Trophoblast cell (in vitro differentiated cells and primary cell): ENCODE results near the gene KLHL6.

ENCODE experiments used
- DNase-seq, 2 donors: peaks; one replicate each; pipeline ENCODE4 v3.0.0-alpha.2; 2016
- H2AFZ ChIP-seq: 2 replicates; pipeline ENCODE4 v1.6.1; 2013; ENCODE audit warnings: low read length, moderate library complexity, mild to moderate bottlenecking; ENCODE audit not compliant: insufficient read depth, poor library complexity
- H2AK5ac ChIP-seq: 2 replicates; pipeline ENCODE4 v1.6.1; 2013; ENCODE audit warnings: mild to moderate bottlenecking, low read length
- H2BK120ac ChIP-seq: 2 replicates; pipeline ENCODE4 v1.6.1; 2013; ENCODE audit warnings: low read length, mild to moderate bottlenecking, moderate library complexity; ENCODE audit not compliant: insufficient read depth, poor library complexity
- H2BK12ac ChIP-seq: 2 replicates; pipeline ENCODE4 v1.6.1; 2013; ENCODE audit warnings: mild to moderate bottlenecking, low read length, moderate library complexity
- H2BK5ac ChIP-seq: 2 replicates; pipeline ENCODE4 v1.6.1; 2013; ENCODE audit warnings: low read length, low read depth, moderate library complexity, mild to moderate bottlenecking; ENCODE audit not compliant: poor library complexity
- H3K14ac ChIP-seq: 2 replicates; pipeline ENCODE4 v1.6.1; 2013; ENCODE audit warnings: mild to moderate bottlenecking, low read length
- H3K18ac ChIP-seq: 2 replicates; pipeline ENCODE4 v1.6.1; 2013; ENCODE audit warnings: mild to moderate bottlenecking, low read length
- H3K23ac ChIP-seq: 2 replicates; pipeline ENCODE4 v1.6.1; 2013; ENCODE audit warnings: low read length
- H3K27ac ChIP-seq: 2 replicates; pipeline ENCODE4 v1.5.1; 2013; ENCODE audit warnings: low read depth, mild to moderate bottlenecking, inconsistent platforms, low read length, moderate library complexity
- H3K27me3 ChIP-seq: 2 replicates; pipeline ENCODE4 v1.6.1; 2013; ENCODE audit warnings: inconsistent platforms, mild to moderate bottlenecking, low read length, moderate library complexity; ENCODE audit not compliant: insufficient read depth
- H3K36me3 ChIP-seq, 2 experiments: 1 replicate in 1 of 2; 2 replicates in 1 of 2; pipeline ENCODE4 v1.6.1; 2013; ENCODE audit warnings: low read length in 2 of 2, mild to moderate bottlenecking in 2 of 2, moderate library complexity in 1 of 2; ENCODE audit not compliant: insufficient read depth in 2 of 2, control insufficient read depth in 1 of 2
- H3K4ac ChIP-seq: 2 replicates; pipeline ENCODE4 v1.6.1; 2013; ENCODE audit warnings: low read depth, mild to moderate bottlenecking, low read length, moderate library complexity
- H3K4me1 ChIP-seq, 2 experiments: 1 replicate in 1 of 2; 2 replicates in 1 of 2; pipeline ENCODE4 v1.6.1; 2013; ENCODE audit warnings: low read length in 2 of 2, mild to moderate bottlenecking in 2 of 2, moderate library complexity in 1 of 2; ENCODE audit not compliant: insufficient read depth in 2 of 2, control insufficient read depth in 1 of 2
- H3K4me2 ChIP-seq: 2 replicates; pipeline ENCODE4 v1.6.1; 2013; ENCODE audit warnings: inconsistent platforms, mild to moderate bottlenecking, low read length, moderate library complexity
- H3K4me3 ChIP-seq: 2 replicates; pipeline ENCODE4 v1.5.1; 2013; ENCODE audit warnings: mild to moderate bottlenecking, low read depth, low read length, inconsistent platforms
- H3K79me1 ChIP-seq: one replicate; pipeline ENCODE4 v1.6.1; 2013; ENCODE audit warnings: low read length
- H3K79me2 ChIP-seq: 2 replicates; pipeline ENCODE4 v1.6.1; 2013; ENCODE audit warnings: low read length, mild to moderate bottlenecking; ENCODE audit not compliant: control insufficient read depth, insufficient read depth, poor library complexity
- H3K9ac ChIP-seq: 2 replicates; pipeline ENCODE4 v1.6.1; 2013; ENCODE audit warnings: mild to moderate bottlenecking, low read length
- H3K9me3 ChIP-seq: 2 replicates; pipeline ENCODE4 v1.6.1; 2013; ENCODE audit warnings: low read depth, mild to moderate bottlenecking, control low read depth, inconsistent platforms, low read length; ENCODE audit not compliant: insufficient read depth
- H4K12ac ChIP-seq: 2 replicates; pipeline ENCODE4 v1.6.1; 2013; ENCODE audit warnings: low read depth, mild to moderate bottlenecking, low read length, moderate library complexity
- H4K8ac ChIP-seq: 2 replicates; pipeline ENCODE4 v1.6.1; 2013; ENCODE audit warnings: low read depth, mild to moderate bottlenecking, low read length, moderate library complexity
- H4K91ac ChIP-seq: one replicate; pipeline ENCODE4 v1.6.1; 2013; ENCODE audit warnings: low read depth, mild to moderate bottlenecking, low read length, moderate library complexity
- WGBS: extraction: QIAGEN DNeasy Blood & Tissue Kit; methylation state at CpG from one replicate; pipeline ENCODE4 v1.1.7; 2013; ENCODE audit warnings: missing lambda C conversion rate; ENCODE audit not compliant: insufficient read length, insufficient coverage; ENCODE audit errors: extremely low coverage; 5-methylcytosine and 5-hydroxymethylcytosine counted together

The KLHL6 gene

GRCh38 chr3:183556722-183557121 is 1.2 kb upstream of the KLHL6 start:
- Histone ChIP-seq H4K91ac (no peak overlapping the region), H3K14ac (no peak overlapping the region), H3K27ac (no peak overlapping the region), H2BK120ac (no peak overlapping the region), H3K9me3 (no peaks in the 10 kb centered on the region), H3K79me1 (no peaks in the 10 kb centered on the region), H3K36me3 (no peaks in the 10 kb centered on the region), H2AK5ac (no peak overlapping the region), H2AFZ (no peak overlapping the region), H3K18ac (no peak overlapping the region), H3K4ac (no peak overlapping the region), H2BK12ac (no peak overlapping the region), H3K9ac (no peak overlapping the region), H3K4me2 (no peak overlapping the region), H3K79me2 (no peaks in the 10 kb centered on the region), H3K27me3 (no peaks in the 10 kb centered on the region), H4K8ac (no peak overlapping the region), H3K23ac (no peak overlapping the region), H3K4me3 (no peak overlapping the region), H4K12ac (no peak overlapping the region), H3K4me1 (peaks cover 4 to 7% of the 10 kb centered on the region in 2 experiments), H2BK5ac (no peak overlapping the region)
- no CpG with 5 or more reads among the region's 5 CpGs for WGBS
- no peak for DNase-seq

- no peak overlapping the region for H2BK5ac ChIP-seq
- no peak overlapping the region for H2BK12ac ChIP-seq
- no peak overlapping the region for H3K14ac ChIP-seq
- H3K23ac ChIP-seq = no peak overlapping the region
- H3K18ac ChIP-seq = no peak overlapping the region
- no peaks in the 10 kb centered on the region for H3K27me3 ChIP-seq
- no peak overlapping the region for H3K4me2 ChIP-seq
- no peaks in the 10 kb centered on the region for H3K79me2 ChIP-seq
- no peaks in the 10 kb centered on the region for H3K36me3 ChIP-seq
- H2AK5ac ChIP-seq = no peak overlapping the region
- DNase-seq = no peak
- H3K9ac ChIP-seq = no peak overlapping the region
- no peaks in the 10 kb centered on the region for H3K79me1 ChIP-seq
- H2BK120ac ChIP-seq = no peak overlapping the region
- H3K4me1 ChIP-seq = peaks cover 4 to 7% of the 10 kb centered on the region in 2 experiments
- H3K27ac ChIP-seq = no peak overlapping the region
- H4K91ac ChIP-seq = no peak overlapping the region
- WGBS = no CpG with 5 or more reads among the region's 1 CpG
- H3K4me3 ChIP-seq = no peak overlapping the region
- no peak overlapping the region for H3K4ac ChIP-seq
- no peak overlapping the region for H2AFZ ChIP-seq
- no peak overlapping the region for H4K12ac ChIP-seq
- H4K8ac ChIP-seq = no peak overlapping the region
- H3K9me3 ChIP-seq = no peaks in the 10 kb centered on the region
Observed at GRCh38 chr3:183554377-183554776, 1.1 kb downstream of the KLHL6 start.

DNA sequence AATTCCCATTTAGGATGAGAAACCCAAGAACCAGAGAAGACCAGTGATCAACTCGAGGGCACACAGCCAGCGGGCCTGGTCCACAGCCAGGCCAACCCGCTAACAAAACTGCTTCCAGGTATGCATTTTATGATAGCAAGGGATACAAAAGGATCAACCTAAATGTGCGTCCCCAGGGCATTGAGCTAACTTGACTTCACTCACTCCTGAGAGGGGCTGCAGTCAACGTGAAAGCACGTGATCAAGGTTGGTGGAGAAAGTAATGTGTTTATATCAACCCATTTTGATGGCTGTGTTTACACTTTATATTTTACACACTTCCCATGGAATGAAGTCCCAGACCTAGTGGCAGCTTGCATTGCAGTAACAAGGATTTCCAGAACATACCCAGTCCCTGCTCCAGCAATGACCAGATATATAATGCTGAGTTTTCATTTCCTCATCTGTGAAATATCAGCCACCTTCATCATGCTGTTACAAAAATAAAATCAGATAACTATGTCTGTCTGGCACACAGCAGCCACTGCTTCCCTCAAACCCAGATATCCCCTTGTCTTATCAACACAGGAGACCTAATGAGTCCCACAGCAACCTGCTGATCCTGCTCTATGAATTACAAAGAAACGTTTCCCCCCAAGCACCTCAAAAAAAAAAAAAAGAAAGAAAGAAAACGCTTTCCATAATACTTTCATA is 2.0 kb downstream of the KLHL6 start:
- no CpG with 5 or more reads among the region's 8 CpGs for WGBS
- peak overlapping the region; percentile 14 for H3K14ac ChIP-seq
- no peak overlapping the region for H3K9ac ChIP-seq
- no peak overlapping the region for H3K4ac ChIP-seq
- H3K79me1 ChIP-seq = no peaks in the 10 kb centered on the region
- H3K4me2 ChIP-seq = no peak overlapping the region
- no peaks in the 10 kb centered on the region for H3K79me2 ChIP-seq
- H3K9me3 ChIP-seq = no peaks in the 10 kb centered on the region
- no peak overlapping the region for H4K12ac ChIP-seq
- H2AK5ac ChIP-seq = no peak overlapping the region
- H3K36me3 ChIP-seq = no peaks in the 10 kb centered on the region
- H2BK5ac ChIP-seq = no peak overlapping the region
- H3K18ac ChIP-seq = no peak overlapping the region
- no peak for DNase-seq
- H3K27me3 ChIP-seq = no peaks in the 10 kb centered on the region
- H2BK12ac ChIP-seq = peak overlapping the region; percentile 8
- H2AFZ ChIP-seq = no peak overlapping the region
- no peak overlapping the region for H3K4me3 ChIP-seq
- H4K8ac ChIP-seq = no peak overlapping the region
- H4K91ac ChIP-seq = no peak overlapping the region
- peaks cover 4 to 7% of the 10 kb centered on the region in 2 experiments for H3K4me1 ChIP-seq
- H3K27ac ChIP-seq = no peak overlapping the region
- H3K23ac ChIP-seq = no peak overlapping the region
- H2BK120ac ChIP-seq = no peak overlapping the region

DNA sequence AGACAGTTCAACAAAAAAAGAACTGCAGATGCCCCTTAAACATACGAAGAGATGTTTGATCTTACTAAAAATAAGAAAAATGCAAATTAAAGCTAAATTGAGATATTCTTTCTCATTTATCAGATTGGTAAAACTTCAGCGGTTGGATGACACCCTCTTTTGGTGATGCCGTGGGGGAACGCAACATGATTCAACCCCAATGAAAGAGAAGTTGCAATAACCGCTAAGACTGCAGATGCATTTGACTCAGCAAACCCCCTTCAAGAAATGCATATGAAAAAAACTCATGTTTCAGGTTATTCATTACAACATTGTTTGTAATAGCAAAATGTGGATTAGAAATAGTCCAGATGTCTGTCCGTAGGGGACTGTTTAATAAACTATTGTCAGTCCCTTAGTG is 3.6 kb downstream of the KLHL6 start:
- Histone ChIP-seq H3K4ac (no peak overlapping the region), H2BK5ac (no peak overlapping the region), H3K9me3 (no peaks in the 10 kb centered on the region), H3K27me3 (no peaks in the 10 kb centered on the region), H3K27ac (no peak overlapping the region), H2BK12ac (no peak overlapping the region), H3K4me2 (no peak overlapping the region), H4K91ac (no peak overlapping the region), H3K79me1 (peaks cover 5% of the 10 kb centered on the region), H3K14ac (no peak overlapping the region), H2AK5ac (no peak overlapping the region), H4K12ac (no peak overlapping the region), H2AFZ (no peak overlapping the region), H3K36me3 (no peaks in the 10 kb centered on the region), H3K4me3 (no peak overlapping the region), H4K8ac (no peak overlapping the region), H3K4me1 (peaks cover 10 to 12% of the 10 kb centered on the region in 2 experiments), H3K18ac (no peak overlapping the region), H3K9ac (no peak overlapping the region), H2BK120ac (no peak overlapping the region), H3K23ac (no peak overlapping the region), H3K79me2 (no peaks in the 10 kb centered on the region)
- no peak for DNase-seq
- WGBS = no CpG with 5 or more reads among the region's 6 CpGs
